ENCODE results near the gene PNRC2.
"Not testable (repeated sequence)": the region's sequence is repeated elsewhere in the genome, so short reads cannot be mapped to it uniquely, and the experiment has no call there.

GRCh38 chr1:24008574-24009184, 49.1 kb downstream of the PNRC2 start:
- not testable (repeated sequence) for TF ChIP-seq POLR2A (IDR thresholded peaks at IDR 0.05; ENCODE audit: low read depth, low read length); EZH2 (IDR thresholded peaks at IDR 0.05; ENCODE audit: borderline replicate concordance, low read depth, low read length, severe bottlenecking)
- TF ChIP-seq, protein P1, sequence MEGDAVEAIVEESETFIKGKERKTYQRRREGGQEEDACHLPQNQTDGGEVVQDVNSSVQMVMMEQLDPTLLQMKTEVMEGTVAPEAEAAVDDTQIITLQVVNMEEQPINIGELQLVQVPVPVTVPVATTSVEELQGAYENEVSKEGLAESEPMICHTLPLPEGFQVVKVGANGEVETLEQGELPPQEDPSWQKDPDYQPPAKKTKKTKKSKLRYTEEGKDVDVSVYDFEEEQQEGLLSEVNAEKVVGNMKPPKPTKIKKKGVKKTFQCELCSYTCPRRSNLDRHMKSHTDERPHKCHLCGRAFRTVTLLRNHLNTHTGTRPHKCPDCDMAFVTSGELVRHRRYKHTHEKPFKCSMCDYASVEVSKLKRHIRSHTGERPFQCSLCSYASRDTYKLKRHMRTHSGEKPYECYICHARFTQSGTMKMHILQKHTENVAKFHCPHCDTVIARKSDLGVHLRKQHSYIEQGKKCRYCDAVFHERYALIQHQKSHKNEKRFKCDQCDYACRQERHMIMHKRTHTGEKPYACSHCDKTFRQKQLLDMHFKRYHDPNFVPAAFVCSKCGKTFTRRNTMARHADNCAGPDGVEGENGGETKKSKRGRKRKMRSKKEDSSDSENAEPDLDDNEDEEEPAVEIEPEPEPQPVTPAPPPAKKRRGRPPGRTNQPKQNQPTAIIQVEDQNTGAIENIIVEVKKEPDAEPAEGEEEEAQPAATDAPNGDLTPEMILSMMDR (IDR thresholded peaks at IDR 0.05; ENCODE audit: extremely low read depth in 1 of 2, insufficient read depth in 1 of 2, low read depth in 1 of 2, low read length in 2 of 2): not testable (repeated sequence)

Measured in endothelial cell of umbilical vein (primary cell).